Breast epithelium (tissue), 3 donors: ENCODE data around the gene BICD1.

ENCODE experiments used
- POLR2A ChIP-seq: fragments of 450-650 bp; IDR thresholded peaks from one replicate; pipeline ENCODE4 v1.6.1; 2016; ENCODE audit warnings: antibody characterized with exemption, mild to moderate bottlenecking, moderate library complexity
- TF ChIP-seq, protein P1 (sequence below), 3 donors: fragments of 450-650 bp; IDR thresholded peaks; one replicate each; pipeline ENCODE4 v1.5.1; 2016 to 2017; ENCODE audit warnings: antibody characterized with exemption in 3 of 3, mild to moderate bottlenecking in 3 of 3, moderate library complexity in 3 of 3

DNA sequence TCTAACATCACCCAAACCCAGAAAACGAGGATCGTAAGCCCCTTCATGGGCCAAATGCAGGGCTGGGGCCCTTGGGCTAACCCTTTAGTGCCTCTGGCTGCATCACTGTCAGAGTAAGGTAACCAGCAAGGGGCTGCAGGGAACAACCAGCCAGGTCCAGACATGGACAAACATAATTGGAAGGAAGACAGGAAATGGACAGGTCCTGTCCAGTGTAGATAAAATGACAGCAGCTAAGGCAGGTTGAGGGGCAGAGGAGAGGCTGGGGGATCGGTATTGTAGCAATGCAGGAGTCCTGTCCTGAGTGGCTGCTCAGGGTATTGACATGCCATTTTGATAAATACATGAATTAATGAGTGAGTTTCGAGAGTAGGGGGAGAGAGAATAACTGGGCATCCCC lies 29.8 kb downstream of the BICD1 start:
- TF ChIP-seq, protein P1, sequence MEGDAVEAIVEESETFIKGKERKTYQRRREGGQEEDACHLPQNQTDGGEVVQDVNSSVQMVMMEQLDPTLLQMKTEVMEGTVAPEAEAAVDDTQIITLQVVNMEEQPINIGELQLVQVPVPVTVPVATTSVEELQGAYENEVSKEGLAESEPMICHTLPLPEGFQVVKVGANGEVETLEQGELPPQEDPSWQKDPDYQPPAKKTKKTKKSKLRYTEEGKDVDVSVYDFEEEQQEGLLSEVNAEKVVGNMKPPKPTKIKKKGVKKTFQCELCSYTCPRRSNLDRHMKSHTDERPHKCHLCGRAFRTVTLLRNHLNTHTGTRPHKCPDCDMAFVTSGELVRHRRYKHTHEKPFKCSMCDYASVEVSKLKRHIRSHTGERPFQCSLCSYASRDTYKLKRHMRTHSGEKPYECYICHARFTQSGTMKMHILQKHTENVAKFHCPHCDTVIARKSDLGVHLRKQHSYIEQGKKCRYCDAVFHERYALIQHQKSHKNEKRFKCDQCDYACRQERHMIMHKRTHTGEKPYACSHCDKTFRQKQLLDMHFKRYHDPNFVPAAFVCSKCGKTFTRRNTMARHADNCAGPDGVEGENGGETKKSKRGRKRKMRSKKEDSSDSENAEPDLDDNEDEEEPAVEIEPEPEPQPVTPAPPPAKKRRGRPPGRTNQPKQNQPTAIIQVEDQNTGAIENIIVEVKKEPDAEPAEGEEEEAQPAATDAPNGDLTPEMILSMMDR (IDR thresholded peaks at IDR 0.05): no peak
- TF ChIP-seq POLR2A: no peak
